SK-N-SH treated with all-trans-retinoic acid at 6 μM for 48 hours (cell line): Measurements from ENCODE around the gene FAM111A.

ENCODE experiments used
- ATAC-seq: fragments of 200-7000 bp; cut with Tn5 transposase; 3 replicates; pipeline ENCODE4 v1.9.1; 2020; ENCODE audit warnings: mild to moderate bottlenecking, moderate library complexity
- ARNTL ChIP-seq: fragments of 450-650 bp; formaldehyde crosslinking; IDR thresholded peaks from 2 replicates; pipeline ENCODE4 v1.5.0; 2020; ENCODE audit warnings: low read depth, mild to moderate bottlenecking, moderate library complexity, borderline replicate concordance
- BACH2 ChIP-seq: fragments of 250-450 bp; sonication (Bioruptor Pico); IDR thresholded peaks from 2 replicates; pipeline ENCODE4 v1.9.0; 2021; ENCODE audit warnings: mild to moderate bottlenecking, borderline replicate concordance
- CSDC2 ChIP-seq: fragments of 250-450 bp; sonication (Bioruptor Pico); IDR thresholded peaks from 2 replicates; pipeline ENCODE4 v1.5.0; 2020; ENCODE audit warnings: mild to moderate bottlenecking, moderate library complexity
- CSRNP3 ChIP-seq: fragments of 250-450 bp; sonication (Bioruptor Pico); IDR thresholded peaks from 2 replicates; pipeline ENCODE4 v1.5.1; 2021; ENCODE audit warnings: mild to moderate bottlenecking, moderate library complexity
- ESRRG ChIP-seq: fragments of 250-450 bp; sonication (Bioruptor Pico); IDR thresholded peaks from 2 replicates; pipeline ENCODE4 v1.6.1; 2021; ENCODE audit warnings: mild to moderate bottlenecking
- GLIS3 ChIP-seq: fragments of 250-450 bp; sonication (Bioruptor Pico); IDR thresholded peaks from 2 replicates; pipeline ENCODE4 v1.5.0; 2020; ENCODE audit warnings: mild to moderate bottlenecking, moderate library complexity
- ISL1 ChIP-seq: fragments of 250-450 bp; sonication (Bioruptor Pico); IDR thresholded peaks from 2 replicates; pipeline ENCODE4 v2.1.2; 2022; ENCODE audit warnings: mild to moderate bottlenecking, moderate library complexity
- OSR1 ChIP-seq: fragments of 250-450 bp; sonication (Bioruptor Pico); IDR thresholded peaks from 2 replicates; pipeline ENCODE4 v1.8.0; 2022; ENCODE audit warnings: moderate library complexity, mild to moderate bottlenecking, inconsistent platforms
- PPARA ChIP-seq: fragments of 250-450 bp; sonication (Bioruptor Pico); IDR thresholded peaks from 2 replicates; pipeline ENCODE4 v1.5.0; 2020; ENCODE audit warnings: mild to moderate bottlenecking, borderline replicate concordance
- RARB ChIP-seq: fragments of 250-450 bp; sonication (Bioruptor Pico); IDR thresholded peaks from 2 replicates; pipeline ENCODE4 v1.8.0; 2021; ENCODE audit warnings: mild to moderate bottlenecking, moderate library complexity
- SNAI2 ChIP-seq: fragments of 250-450 bp; sonication (Bioruptor Pico); IDR thresholded peaks from 2 replicates; pipeline ENCODE4 v1.5.0; 2020; ENCODE audit warnings: mild to moderate bottlenecking, moderate library complexity
- TCF4 ChIP-seq: fragments of 250-450 bp; sonication (Bioruptor Pico); IDR thresholded peaks from 2 replicates; pipeline ENCODE4 v1.8.0; 2021; ENCODE audit warnings: mild to moderate bottlenecking, moderate library complexity, borderline replicate concordance
- TOX ChIP-seq: fragments of 250-450 bp; sonication (Bioruptor Pico); IDR thresholded peaks from 2 replicates; pipeline ENCODE4 v1.8.0; 2021; ENCODE audit warnings: mild to moderate bottlenecking, moderate library complexity, borderline replicate concordance
- TSHZ2 ChIP-seq: fragments of 250-450 bp; sonication (Bioruptor Pico); IDR thresholded peaks from 2 replicates; pipeline ENCODE4 v1.5.0; 2020; ENCODE audit warnings: mild to moderate bottlenecking, moderate library complexity
- ZC3H10 ChIP-seq: fragments of 250-450 bp; sonication (Bioruptor Pico); IDR thresholded peaks from 2 replicates; pipeline ENCODE4 v1.5.1; 2021; ENCODE audit warnings: mild to moderate bottlenecking, moderate library complexity
- ZFP3 ChIP-seq: fragments of 250-450 bp; sonication (Bioruptor Pico); IDR thresholded peaks from 2 replicates; pipeline ENCODE4 v1.5.0; 2020; ENCODE audit warnings: mild to moderate bottlenecking, moderate library complexity
- ZFP30 ChIP-seq: fragments of 450-650 bp; formaldehyde crosslinking; IDR thresholded peaks from 2 replicates; pipeline ENCODE4 v1.5.0; 2022; ENCODE audit warnings: mild to moderate bottlenecking, moderate library complexity
- ZNF565 ChIP-seq: fragments of 450-650 bp; formaldehyde crosslinking; conservative IDR thresholded peaks from 2 replicates; pipeline ENCODE4 v1.5.0; 2020; ENCODE audit warnings: low read depth, mild to moderate bottlenecking, moderate library complexity
- ZNF8 ChIP-seq: fragments of 450-650 bp; formaldehyde crosslinking; IDR thresholded peaks from 2 replicates; pipeline ENCODE4 v1.5.0; 2020; ENCODE audit warnings: mild to moderate bottlenecking, moderate library complexity
- TF ChIP-seq, protein P1 (sequence below): fragments of 250-450 bp; sonication (Bioruptor Pico); IDR thresholded peaks from 2 replicates; pipeline ENCODE4 v1.5.1; 2020; ENCODE audit warnings: low read depth, mild to moderate bottlenecking, moderate library complexity
- TF ChIP-seq, protein P2 (sequence below): fragments of 250-450 bp; sonication (Bioruptor Pico); IDR thresholded peaks from 2 replicates; pipeline ENCODE4 v1.8.0; 2020; ENCODE audit warnings: mild to moderate bottlenecking, moderate library complexity, borderline replicate concordance

The FAM111A gene

GRCh38 chr11:59180168-59180776, 37.6 kb downstream of the FAM111A start:
- TF ChIP-seq TOX (no peak), OSR1 (CRISPR knock-in tag) (no peak), SNAI2 (CRISPR knock-in tag) (no peak), ZFP30 (CRISPR knock-in tag) (no peak), ARNTL (CRISPR knock-in tag) (no peak), GLIS3 (CRISPR knock-in tag) (no peak), CSDC2 (CRISPR knock-in tag) (no peak), BACH2 (no peak), CSRNP3 (CRISPR knock-in tag) (no peak), ESRRG (CRISPR knock-in tag) (no peak), TSHZ2 (no peak), ZNF8 (CRISPR knock-in tag) (no peak), ZNF565 (CRISPR knock-in tag) (no peak), TCF4 (CRISPR knock-in tag) (no peak), PPARA (CRISPR knock-in tag) (no peak), RARB (CRISPR knock-in tag) (no peak), ZFP3 (CRISPR knock-in tag) (no peak)
- TF ChIP-seq, protein P1, sequence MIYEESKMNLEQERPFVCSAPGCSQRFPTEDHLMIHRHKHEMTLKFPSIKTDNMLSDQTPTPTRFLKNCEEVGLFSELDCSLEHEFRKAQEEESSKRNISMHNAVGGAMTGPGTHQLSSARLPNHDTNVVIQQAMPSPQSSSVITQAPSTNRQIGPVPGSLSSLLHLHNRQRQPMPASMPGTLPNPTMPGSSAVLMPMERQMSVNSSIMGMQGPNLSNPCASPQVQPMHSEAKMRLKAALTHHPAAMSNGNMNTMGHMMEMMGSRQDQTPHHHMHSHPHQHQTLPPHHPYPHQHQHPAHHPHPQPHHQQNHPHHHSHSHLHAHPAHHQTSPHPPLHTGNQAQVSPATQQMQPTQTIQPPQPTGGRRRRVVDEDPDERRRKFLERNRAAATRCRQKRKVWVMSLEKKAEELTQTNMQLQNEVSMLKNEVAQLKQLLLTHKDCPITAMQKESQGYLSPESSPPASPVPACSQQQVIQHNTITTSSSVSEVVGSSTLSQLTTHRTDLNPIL (CRISPR knock-in tag): no peak
- TF ChIP-seq, protein P2, sequence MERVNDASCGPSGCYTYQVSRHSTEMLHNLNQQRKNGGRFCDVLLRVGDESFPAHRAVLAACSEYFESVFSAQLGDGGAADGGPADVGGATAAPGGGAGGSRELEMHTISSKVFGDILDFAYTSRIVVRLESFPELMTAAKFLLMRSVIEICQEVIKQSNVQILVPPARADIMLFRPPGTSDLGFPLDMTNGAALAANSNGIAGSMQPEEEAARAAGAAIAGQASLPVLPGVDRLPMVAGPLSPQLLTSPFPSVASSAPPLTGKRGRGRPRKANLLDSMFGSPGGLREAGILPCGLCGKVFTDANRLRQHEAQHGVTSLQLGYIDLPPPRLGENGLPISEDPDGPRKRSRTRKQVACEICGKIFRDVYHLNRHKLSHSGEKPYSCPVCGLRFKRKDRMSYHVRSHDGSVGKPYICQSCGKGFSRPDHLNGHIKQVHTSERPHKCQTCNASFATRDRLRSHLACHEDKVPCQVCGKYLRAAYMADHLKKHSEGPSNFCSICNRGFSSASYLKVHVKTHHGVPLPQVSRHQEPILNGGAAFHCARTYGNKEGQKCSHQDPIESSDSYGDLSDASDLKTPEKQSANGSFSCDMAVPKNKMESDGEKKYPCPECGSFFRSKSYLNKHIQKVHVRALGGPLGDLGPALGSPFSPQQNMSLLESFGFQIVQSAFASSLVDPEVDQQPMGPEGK: no peak
- no peak for ATAC-seq

GRCh38 chr11:59180907-59181306, 38.3 kb downstream of the FAM111A start:
- no peak for ATAC-seq
- TF ChIP-seq ISL1 (CRISPR knock-in tag) (no peak), ARNTL (CRISPR knock-in tag) (no peak), RARB (CRISPR knock-in tag) (no peak)
- TF ChIP-seq, all 23 proteins: peak for 0

GRCh38 chr11:59181746-59182456, 39.2 kb downstream of the FAM111A start:
- ATAC-seq: no peak
- TF ChIP-seq GLIS3 (CRISPR knock-in tag): no peak
- TF ChIP-seq ARNTL (CRISPR knock-in tag): no peak
- TF ChIP-seq ZNF8 (CRISPR knock-in tag): no peak
- no peak for TF ChIP-seq ZFP3 (CRISPR knock-in tag)
- TF ChIP-seq TOX: no peak
- TF ChIP-seq, protein P2: no peak
- TF ChIP-seq ZNF565 (CRISPR knock-in tag): no peak
- TF ChIP-seq CSRNP3 (CRISPR knock-in tag): no peak
- TF ChIP-seq ZC3H10: no peak
- no peak for TF ChIP-seq BACH2
